IPS DF 4.7 (cell line): ENCODE measurements around the gene ARHGAP23.
"Not testable (repeated sequence)": the region's sequence is repeated elsewhere in the genome, so short reads cannot be mapped to it uniquely, and the experiment has no call there.

Experiments
- DNase-seq: peaks from one replicate; pipeline ENCODE4 v3.0.0-alpha.2; 2013; ENCODE audit warnings: low spot score; ENCODE audit errors: extremely low read depth

ARHGAP23 gene

GRCh38 chr17:38420518-38420917, 7.7 kb upstream of the ARHGAP23 start:
- DNase-seq: no peak

- DNase-seq: no peak
Measured at GRCh38 chr17:38421171-38421841, 7.0 kb upstream of the ARHGAP23 start.

GRCh38 chr17:38421871-38422827, 6.1 kb upstream of the ARHGAP23 start:
- no peak for DNase-seq

- DNase-seq: no peak
Measured at GRCh38 chr17:38424297-38424972, 3.8 kb upstream of the ARHGAP23 start.

- no peak for DNase-seq
Measured at GRCh38 chr17:38425031-38425430, 3.2 kb upstream of the ARHGAP23 start.

GRCh38 chr17:38425744-38426143, 2.5 kb upstream of the ARHGAP23 start:
- no peak for DNase-seq

GRCh38 chr17:38426441-38426840, 1.8 kb upstream of the ARHGAP23 start:
- DNase-seq: no peak

- DNase-seq: no peak
Measured at GRCh38 chr17:38427160-38427949, 909 bp upstream of the ARHGAP23 start.

GRCh38 chr17:38428643-38429371, 543 bp downstream of the ARHGAP23 start:
- no peak for DNase-seq

- no peak for DNase-seq
Measured at GRCh38 chr17:38429476-38430100, 1.3 kb downstream of the ARHGAP23 start.

- DNase-seq: no peak
Measured at GRCh38 chr17:38430316-38430715, 2.1 kb downstream of the ARHGAP23 start.

- no peak for DNase-seq
Measured at GRCh38 chr17:38430822-38431221, 2.6 kb downstream of the ARHGAP23 start.

GRCh38 chr17:38431346-38432145, 3.3 kb downstream of the ARHGAP23 start:
- DNase-seq: no peak

GRCh38 chr17:38434178-38434665, 6.0 kb downstream of the ARHGAP23 start:
- DNase-seq: no peak

GRCh38 chr17:38435795-38436194, 7.5 kb downstream of the ARHGAP23 start:
- no peak for DNase-seq

- no peak for DNase-seq
Measured at GRCh38 chr17:38436386-38436785, 8.1 kb downstream of the ARHGAP23 start.

- DNase-seq: not testable (repeated sequence)
Measured at GRCh38 chr17:38437313-38437712, 9.0 kb downstream of the ARHGAP23 start.

GRCh38 chr17:38439436-38439835, 11.2 kb downstream of the ARHGAP23 start:
- no peak for DNase-seq
